HL-60 (cell line): ENCODE measurements around the gene DENND1B.

Experiments used
- POLR2AphosphoS5 ChIP-seq: IDR thresholded peaks from 2 replicates; pipeline ENCODE4 v1.6.1; 2012; ENCODE audit warnings: low read depth
- REST ChIP-seq: IDR thresholded peaks from 2 replicates; pipeline ENCODE4 v1.6.1; 2012; ENCODE audit warnings: low read depth; ENCODE audit not compliant: insufficient replicate concordance

GRCh38 chr1:197481101-197481500 is 294.2 kb downstream of the DENND1B start:
- TF ChIP-seq POLR2AphosphoS5 (no peak), REST (no peak)
